NCI-H446 (cell line): Measurements from ENCODE around the gene SERTAD4.

Experiments used
- DNase-seq, 2 experiments: peaks; one replicate each; lab custom pipeline; 2025; lab: John Stamatoyannopoulos, UW

The SERTAD4 gene

DNA sequence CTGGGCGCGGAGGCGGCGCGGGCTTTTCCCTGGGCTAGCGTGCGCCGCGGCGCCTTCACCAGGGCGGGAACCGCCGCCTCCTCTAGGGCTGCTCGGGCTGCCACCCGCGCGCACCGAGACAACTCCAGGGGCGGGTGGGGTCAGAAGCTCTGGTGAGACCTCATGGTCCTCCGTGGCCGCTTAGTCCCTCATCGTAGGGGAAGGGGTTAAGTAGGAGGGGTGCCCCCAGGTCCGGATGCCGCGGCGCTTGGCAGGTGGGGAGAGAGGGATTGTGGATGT lies 559 bp downstream of the SERTAD4 start:
- DNase-seq = peak in 1 of 2 experiments; percentile 14

DNA sequence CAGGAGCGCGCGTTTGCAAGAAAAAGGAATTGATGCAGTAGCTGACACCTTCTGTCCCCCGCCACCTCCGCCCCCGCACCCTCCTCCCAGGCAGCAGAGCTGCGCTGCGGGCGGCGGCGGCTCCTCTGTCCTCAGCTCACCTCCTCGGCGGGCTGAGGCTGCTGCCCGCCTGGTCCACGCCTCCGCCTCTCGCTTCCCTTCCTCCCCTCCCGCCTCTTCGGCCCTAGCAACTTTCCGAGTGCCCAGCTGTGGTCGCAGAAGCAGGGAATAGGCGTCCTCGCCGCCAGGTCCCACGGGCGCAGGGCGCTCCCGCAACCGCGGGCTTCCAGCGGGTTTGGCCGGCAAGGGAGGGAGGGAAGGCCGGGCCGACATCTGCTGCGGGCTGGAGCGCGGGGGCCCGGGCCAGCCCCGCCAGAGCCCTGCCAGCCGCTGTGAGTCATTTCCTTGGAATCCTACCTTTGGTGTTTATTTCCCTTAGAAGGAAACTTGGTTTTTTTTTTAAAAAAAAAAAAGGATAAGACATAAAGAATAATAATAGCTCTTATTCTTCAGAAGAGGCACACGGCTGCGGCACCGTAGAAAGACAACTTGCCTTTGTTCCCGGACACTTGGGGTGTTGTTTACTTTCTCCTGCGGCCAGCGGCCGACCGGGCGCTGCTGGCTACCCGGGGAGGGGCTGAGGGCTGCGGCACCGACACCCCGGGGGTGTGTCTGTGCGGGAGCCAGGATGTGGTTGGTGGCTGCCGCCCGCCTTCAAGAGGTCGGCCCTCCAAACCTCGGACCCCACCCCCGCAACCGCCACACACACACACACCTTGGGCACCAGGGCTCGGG lies 1.1 kb downstream of the SERTAD4 start:
- peak in 1 of 2 experiments; percentile 36 for DNase-seq

DNA sequence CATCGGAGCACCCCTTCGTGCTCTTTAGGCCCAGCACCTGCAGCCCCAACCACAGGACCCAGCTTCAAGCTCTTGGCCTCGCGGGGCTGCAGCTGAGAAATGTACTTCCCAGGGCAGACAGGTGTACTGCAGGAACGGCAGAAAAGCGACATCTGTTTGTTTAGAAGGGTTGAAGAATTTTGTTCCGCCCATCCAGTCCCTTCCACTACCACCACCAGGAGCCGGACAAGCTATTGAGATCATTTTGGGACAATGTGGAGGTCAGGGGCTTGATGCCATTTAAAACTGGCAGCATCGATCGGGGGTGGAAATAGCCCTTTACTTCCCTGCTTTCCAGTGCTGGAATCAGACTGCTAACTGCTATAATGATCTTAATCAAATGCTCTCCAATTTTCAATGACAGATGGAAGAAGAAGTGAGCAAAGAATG lies 1.7 kb downstream of the SERTAD4 start:
- no peak for DNase-seq

DNA sequence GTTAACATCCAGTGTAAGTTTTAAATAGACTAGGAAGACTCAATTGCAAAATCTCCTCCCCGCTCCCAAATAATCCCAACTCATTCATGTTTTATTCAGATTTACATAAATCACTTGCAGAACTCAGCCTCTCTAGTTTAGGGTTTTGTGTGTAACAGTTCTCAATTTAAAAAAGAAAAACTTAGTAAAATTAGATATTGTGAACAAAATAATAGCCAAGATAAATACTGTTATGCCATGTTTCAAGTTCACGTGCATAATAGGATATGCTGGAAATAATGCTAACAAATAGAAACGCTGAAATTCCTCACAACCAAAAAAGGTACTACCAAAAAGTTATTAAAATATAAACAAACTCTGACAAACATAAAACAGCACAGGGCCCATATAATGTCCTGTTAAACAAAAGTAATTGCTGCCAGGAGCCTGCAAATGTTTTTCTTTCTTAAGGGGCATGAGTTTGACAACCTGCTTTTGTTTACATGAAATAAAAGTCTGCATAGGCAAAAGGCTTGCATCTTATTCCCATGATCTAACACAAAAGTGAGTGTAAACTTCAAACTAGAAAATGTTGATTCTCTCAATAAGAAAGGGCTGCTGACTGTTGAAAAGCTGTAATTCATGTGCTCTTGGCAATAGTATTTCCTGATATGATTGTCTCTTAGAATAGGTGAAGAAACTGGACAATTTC lies 2.9 kb downstream of the SERTAD4 start:
- no peak for DNase-seq

DNA sequence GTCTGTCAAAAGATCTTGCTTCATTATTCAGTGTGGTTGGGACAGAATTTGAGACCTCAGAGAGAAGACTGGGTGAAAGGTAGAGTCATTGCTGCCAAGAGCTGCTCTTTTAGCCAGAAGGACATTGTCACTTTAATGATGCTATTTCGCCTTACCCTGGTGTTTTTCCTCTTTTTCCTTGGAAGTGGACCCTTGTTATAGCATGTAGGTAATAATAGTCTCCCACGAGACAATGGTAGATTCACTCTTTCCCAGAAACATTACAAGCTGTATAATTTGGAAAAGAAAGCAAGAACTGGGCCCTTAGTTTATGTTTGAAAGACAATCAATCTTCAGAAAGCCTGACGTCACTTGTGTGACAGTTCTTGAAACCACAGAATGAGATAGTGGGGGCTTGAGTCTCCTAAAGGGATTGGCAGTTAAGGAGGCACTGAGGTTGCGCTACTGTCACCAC lies 3.8 kb downstream of the SERTAD4 start:
- no peak for DNase-seq

DNA sequence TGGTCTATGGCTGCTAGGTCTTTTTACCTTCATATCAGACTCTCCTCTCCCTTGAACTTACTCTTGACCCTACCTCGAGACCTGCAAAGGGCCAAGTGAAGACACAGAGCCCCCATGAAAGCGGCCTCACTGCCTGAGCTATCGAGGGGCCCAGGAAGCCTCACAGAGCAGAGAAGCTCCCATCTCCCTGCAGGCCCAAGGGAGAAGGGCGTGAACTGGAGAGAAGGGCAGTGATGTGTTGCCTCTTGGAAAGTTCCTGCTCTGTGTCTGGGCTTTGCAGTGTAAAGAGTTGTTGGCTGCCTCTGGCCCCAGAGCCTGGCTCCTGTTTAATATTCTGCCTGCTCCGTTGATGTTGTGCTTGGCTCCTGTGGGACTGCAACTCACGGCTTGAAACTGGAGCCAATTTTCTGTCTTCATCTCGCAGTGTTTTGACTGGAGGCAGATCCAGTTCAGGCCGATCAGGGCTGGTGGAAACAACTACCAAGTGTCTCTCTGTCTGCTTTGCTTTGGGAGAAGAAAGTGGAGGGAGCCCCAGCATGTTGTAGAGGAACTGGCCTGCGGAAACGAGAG lies 4.3 kb downstream of the SERTAD4 start:
- DNase-seq = peak; percentile 47 to 75

DNA sequence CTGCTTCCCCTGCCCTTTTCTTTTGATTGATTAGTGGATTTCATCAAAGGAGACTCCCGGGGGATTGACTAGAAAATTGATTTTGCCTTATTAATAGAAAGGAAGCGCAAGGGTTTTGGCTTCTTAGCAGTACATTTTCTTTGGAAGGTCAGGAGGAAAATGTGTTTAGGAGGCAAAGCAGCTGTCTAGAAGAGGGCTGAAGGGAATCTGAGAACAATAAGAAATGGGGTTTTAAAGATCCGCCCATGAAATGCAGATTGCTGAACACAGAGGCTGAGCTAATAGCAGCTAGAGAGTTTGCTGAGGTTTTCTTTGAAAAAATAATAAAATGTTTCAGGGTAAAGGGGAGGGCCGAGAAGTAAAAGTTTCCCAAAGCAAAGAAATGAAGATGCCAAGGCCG lies 4.9 kb downstream of the SERTAD4 start:
- DNase-seq = no peak

DNA sequence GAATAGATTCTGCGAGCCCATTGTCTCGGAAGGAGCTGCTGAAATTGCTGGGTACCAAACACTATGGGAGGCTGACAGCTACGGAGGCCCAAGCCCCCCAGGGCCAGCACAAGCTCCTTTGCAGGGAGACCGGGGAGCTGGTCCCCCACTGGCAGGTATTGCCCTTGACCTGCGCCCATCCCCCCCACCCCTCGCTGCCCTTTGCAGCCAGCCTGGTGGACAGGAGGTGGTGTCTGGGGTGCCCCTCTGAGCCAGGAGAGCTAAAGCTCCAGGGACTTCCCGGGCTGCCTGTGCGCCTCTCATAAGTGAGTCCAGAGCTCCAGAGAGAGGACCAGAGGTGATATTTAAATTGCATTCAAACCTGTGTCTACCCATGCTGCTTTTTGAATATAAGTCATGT lies 5.4 kb downstream of the SERTAD4 start:
- no peak for DNase-seq

DNA sequence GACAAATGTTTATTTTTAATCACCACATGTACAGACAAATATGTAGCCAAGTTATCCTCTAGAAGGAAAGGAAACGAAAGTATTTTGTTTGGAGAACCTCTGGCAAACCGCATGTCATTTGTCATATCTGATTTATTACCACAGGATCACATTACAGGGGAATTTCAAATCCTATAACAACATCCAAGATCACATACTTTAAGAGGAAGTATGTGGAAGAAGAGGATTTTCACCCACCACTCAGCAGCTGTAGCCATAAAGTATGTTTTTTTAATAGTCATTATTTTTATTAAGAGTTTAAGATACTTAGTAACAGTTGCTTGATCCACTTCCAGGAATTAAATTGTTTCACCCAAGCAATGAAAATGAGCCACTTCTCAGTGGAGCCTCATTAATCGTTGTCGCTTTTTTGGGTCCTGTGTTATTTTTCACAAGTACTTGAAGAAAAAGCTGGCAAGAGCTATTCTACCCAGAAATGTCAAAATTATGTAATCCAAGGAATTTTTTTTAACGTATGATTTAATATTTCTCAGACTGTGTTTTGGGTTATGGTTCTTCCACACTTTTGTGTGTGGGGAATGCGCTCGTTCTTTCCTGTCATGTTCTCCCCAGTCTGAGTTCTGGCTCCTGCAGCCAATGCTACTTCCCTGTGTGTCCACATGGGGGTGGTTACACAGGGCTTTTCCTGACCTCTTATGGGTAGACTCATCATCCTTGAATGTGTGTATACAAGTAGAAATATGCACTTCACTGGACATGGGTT lies 6.9 kb downstream of the SERTAD4 start:
- DNase-seq = peak in 1 of 2 experiments; percentile 23

DNA sequence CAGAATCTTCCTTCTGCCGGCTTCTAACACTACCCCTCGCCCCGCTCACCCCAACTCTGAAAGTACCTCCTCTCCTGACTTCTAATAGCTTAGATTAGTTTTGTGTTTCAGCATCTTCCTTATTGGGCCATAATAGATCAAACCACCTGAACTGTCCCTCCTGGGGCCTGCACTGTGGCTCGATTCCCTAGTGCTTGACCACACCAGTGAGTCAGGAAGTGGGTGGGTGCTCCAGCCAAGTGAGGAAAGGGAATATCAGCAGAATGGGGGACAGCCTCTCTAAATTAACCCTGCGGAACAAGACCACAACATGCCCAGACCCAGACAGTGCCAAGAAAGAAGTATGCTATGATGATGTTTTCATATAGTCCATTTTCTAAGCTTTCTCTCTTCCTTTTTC lies 8.5 kb downstream of the SERTAD4 start:
- no peak for DNase-seq

DNA sequence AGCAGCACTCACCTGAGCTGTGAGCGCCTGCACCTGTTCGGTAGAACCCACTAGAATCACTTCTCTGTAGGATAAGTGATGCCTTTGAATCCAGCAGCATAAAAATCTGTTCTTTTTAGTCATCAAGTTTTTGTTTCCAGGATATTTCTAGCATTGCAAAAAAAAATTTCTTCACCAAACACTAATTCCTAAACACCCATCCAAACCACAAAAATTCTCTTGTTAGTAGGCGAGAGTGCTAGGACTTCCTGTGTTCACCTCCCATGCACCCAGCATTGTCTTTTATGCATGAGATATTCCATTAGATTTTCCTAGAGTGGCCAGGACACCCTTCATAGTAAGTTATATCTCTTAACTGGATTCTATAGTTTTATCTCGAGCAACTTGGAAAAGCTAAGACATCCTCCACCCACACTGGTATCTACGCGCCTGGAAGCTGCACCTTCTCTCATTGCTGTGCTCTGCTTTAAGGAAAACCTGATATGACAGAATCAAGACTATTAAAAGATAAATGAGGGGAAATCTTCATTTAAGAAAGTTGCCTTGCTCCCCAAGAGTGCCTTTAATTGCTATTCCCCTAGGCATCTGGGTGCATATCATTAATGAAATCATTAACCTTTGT lies 12.3 kb downstream of the SERTAD4 start:
- no peak for DNase-seq

DNA sequence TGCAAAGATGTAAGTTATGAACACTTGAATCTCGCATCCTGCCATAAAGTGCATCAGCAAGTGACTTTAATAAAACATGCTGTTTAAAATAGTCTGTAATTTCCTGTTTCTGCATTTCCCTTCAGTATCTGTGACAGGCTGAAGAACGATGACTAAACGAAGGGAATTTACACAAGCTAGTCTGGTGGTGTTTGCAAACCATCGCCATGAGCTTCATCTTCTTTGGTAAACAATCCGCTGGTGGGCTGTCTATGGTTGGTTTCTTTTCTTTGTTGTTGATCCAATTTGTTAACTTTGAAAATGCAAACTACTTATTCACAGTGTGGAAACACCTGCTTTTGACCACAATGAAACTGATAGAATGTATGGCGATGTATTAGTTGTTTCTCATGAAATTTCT lies 13.9 kb downstream of the SERTAD4 start:
- DNase-seq = no peak

DNA sequence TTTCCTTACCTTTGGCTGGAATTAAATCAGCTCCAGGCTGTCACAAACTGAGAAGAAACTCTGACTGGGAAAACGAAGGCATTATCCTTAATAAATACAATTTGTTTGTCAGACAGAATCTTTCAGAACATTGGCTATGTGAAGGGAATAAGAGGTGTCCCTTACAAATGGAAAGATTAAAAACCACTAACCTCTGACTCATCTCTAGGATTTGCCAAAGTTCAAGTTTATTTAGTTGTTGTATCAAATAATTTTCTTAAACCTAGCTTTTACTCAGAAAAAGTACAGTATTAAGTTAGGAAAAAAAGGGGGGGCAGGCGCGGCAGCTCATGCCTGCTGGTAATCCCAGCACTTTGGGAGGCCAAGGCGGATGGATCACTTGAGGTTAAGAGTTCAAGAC lies 15.7 kb downstream of the SERTAD4 start:
- no peak for DNase-seq

DNA sequence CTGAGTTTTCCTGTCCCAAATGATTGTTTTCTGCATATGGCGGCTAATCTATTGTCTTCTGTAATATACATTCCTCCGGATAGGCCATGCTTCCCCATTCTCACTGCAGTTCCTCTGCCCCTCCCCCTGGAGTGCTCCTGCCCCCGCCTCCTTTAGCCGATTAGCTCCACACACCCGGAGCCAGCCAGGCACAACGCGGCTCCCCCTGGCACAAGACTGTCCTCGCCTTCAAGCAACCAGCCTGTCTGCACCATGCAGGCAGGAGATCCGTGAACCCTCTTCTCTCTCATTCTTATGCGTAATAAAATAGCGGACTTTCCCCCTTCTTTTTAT lies 18.0 kb downstream of the SERTAD4 start:
- DNase-seq = no peak

DNA sequence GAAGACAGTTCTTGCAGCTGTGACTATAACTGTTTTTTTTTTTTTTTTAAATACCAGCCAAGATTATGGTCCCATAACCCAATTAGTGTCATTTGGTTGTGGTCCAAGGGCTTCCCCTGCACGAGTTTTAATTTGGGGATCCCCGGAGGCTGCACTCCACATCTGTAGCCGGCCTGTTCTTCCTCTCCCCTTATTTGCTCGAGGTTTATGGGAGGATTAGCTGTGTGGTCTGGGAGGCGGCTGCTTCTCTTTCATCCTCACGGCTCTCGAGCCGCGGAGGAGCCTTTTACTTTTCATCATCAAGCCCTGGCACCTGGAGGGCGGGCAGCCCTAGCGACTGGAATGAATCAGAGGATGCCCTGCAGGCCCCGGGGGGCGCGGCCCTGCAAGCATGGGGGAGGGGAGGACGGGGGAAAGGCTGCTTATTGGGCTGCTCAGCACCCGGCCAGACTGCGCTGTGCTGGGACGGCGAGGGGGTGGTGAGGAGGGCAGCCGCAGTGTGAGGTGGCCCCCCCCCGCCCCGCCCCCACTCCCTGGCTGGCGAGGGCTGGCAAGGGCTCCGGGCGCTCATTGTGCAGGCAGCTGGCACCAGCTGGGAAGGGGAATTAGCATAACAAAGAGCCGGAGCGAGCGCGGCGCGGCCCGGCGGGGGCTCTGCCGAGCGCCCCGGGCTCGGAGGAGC lies 18.5 kb downstream of the SERTAD4 start:
- DNase-seq = peak; percentile 35 to 80

DNA sequence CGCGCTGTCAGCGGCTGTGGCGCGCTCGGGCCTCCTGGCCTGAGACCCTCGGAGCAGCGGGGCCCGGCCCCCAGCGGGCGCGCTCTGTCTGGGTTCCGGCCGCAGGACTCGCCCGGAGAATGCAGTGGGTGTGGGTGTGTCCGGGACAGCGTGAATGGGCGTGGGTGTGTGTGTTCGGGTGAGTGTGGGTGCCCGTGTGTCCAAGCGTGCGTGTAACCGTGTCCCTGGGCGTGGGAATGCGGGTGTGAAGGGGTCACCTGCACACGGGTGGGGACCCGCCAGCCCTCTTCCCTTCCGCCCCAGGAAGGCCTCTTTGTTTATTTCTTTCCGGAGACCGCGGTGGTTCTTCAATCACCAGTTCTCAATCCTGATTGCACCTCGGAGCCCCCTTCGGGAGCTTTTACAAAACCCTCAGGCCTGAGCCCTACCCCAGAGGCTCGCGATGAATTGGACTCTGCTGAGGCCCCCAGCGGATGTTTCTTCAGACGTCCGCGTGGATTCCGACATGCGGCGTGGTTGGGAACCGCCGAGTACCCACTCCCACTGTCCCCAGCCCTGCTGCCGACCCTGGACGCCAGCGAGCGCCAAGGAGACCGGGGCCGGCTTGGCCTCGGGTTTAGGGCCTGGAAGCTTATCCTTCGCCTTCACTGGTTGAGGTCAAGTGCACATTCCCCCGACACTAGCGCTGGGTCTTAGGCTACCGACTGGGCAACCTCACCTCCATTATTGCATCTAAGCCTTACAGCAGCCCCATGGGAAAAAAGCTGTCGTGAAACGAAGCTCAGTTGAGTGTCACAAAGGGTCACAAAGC lies 19.3 kb downstream of the SERTAD4 start:
- no peak for DNase-seq

DNA sequence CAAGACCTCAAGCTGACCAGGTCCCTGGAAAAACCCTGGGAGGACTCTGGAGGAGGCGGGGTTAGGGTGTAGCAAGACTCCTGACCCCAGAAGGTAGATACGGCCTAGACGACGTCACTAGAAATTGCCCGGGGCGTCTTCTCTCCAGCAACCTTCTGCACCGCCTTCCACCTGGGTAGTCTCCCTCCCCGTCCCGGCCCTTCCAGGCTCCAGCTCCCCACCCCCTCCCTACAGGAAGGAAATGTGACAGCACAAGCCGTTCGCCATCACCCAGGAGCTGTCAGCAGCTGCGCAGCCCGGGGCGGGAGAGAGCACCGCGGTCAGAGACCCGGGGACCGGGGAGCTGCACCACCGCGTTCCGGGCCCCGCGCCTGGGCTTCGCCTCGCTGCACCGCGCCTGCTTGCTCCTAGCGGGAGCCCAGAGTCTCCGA lies 20.0 kb downstream of the SERTAD4 start:
- DNase-seq = no peak

DNA sequence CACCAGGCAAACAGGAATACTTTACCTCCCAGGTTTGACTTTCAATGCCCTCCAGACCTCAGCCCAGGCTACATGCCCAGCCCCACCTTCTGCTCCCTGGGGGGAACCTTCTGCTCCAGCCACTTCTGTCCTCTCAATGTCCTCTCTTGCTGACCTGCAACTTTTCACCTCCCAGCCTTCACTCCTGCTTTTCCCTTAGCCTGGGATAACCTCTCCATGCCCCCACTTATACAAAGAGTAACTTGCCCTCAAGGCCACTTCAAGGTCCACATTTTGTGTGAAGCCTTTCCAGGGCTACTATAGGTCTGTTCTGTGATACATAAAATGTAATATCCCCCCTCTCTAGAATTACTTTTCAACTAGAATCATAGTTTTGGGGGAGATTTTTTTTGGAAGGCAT lies 21.7 kb downstream of the SERTAD4 start:
- no peak for DNase-seq

DNA sequence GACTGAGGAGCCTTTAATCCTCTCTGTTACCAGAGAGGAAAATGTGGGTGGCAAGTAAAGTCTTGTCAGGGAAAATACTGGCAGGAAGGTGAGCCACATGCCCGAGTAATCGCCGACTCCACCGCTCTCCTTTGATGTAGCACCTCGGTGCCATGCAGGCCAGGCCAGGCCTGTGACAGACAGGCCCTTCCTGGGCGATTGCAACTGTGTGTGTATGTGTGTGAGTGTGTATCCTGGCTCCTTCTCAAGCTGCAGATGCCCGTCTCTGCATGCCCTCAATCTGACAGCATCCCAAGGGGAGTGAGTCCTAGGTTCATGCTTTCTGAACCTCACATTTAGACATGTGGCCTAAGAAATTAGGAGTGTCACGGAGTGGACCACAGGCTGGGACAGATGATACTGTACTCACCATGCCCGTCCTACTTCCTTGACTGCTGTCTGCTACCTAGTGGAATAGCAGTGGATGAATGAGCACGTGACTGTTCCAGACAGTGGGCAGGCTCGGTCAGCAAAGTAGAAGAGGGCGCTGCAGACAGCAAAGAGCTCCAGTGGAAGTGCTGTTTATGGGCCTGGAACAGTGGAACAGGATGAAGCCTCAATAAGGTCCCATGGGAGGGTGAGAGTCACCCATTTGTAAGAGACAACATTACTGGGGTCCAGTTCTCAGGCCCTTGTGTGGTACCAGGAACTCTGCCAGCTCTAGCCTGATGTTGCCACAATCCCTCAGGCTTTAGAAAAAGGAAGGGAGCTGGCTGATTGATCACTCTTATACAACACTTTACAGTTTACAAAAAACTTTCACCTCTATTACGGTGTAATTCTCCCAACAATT lies 25.3 kb downstream of the SERTAD4 start:
- DNase-seq = no peak

DNA sequence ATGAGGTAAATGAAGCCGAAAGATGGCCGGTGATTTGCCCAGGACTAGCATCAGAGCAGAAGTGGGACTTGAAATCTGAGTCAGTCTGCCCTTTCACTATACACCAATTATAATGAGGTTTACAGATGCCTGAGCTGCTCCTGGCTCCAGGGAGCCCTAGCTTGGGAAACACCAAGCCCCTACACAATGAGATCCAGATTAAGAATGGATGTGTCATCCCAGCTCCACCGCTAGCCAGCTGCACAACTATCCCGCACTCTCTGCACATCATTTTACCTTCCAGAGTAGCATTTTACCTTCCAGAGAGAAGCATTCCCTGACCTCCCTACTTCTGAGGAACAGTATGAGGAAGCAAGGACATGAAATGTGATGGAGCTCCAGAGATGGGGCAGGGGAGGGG lies 27.0 kb downstream of the SERTAD4 start:
- DNase-seq = peak in 1 of 2 experiments; percentile 19
